Thoracic aorta (tissue), 2 donors: ENCODE results near the gene SUN5. TPM values are rescaled to one million over a fixed set of nuclear protein-coding genes. Genes with fewer than 3 reads are reported as not detected.

ENCODE experiments used
- ATAC-seq: fragments of 150-250 bp; one replicate; pipeline ENCODE4 v1.8.0; 2017; ENCODE audit warnings: low read depth; ENCODE audit not compliant: insufficient number of reproducible peaks, low FRiP score
- DNase-seq: peaks from one replicate; pipeline ENCODE4 v3.0.0-alpha.2; 2020; ENCODE audit warnings: low spot score
- H3K27ac ChIP-seq, 2 donors: fragments of 200-600 bp; sonication (generic); 1 replicate in 1 of 2; 2 replicates in 1 of 2; pipeline ENCODE4 v1.5.1; 2016; ENCODE audit warnings: mild to moderate bottlenecking in 2 of 2, moderate library complexity in 2 of 2
- H3K27me3 ChIP-seq: fragments of 200-600 bp; sonication (generic); replicated peaks from 2 replicates; pipeline ENCODE4 v1.6.0; 2016; ENCODE audit warnings: mild to moderate bottlenecking; ENCODE audit not compliant: insufficient read depth
- H3K36me3 ChIP-seq: fragments of 200-600 bp; sonication (generic); one replicate; pipeline ENCODE4 v1.5.1; 2016
- H3K4me1 ChIP-seq, 2 donors: fragments of 200-600 bp; sonication (generic); 1 replicate in 1 of 2; 2 replicates in 1 of 2; pipeline versions ENCODE4 v1.5.1 to v1.6.0; 2016; ENCODE audit warnings: low read depth in 2 of 2, mild to moderate bottlenecking in 1 of 2; ENCODE audit not compliant: control insufficient read depth in 1 of 2
- H3K4me3 ChIP-seq: fragments of 200-600 bp; sonication (generic); 2 replicates; pipeline ENCODE4 v1.5.1; 2016; ENCODE audit warnings: mild to moderate bottlenecking
- H3K9me3 ChIP-seq: fragments of 200-600 bp; sonication (generic); 2 replicates; pipeline ENCODE4 v1.5.1; 2016
- CTCF ChIP-seq: fragments of 200-600 bp; sonication (generic); IDR thresholded peaks from one replicate; pipeline ENCODE4 v1.5.1; 2019; ENCODE audit warnings: antibody characterized with exemption
- total RNA-seq, 2 donors: library from RNA; depleted of rRNA; stranded (reverse); fragments of >200 nt; gene quantifications; one replicate each; pipeline versions ENCODE4 v1.1.0 to v1.2.3, GENCODE V29; 2016

The SUN5 gene
- total RNA-seq, 2 donors from 2014 or later: not detected

DNA sequence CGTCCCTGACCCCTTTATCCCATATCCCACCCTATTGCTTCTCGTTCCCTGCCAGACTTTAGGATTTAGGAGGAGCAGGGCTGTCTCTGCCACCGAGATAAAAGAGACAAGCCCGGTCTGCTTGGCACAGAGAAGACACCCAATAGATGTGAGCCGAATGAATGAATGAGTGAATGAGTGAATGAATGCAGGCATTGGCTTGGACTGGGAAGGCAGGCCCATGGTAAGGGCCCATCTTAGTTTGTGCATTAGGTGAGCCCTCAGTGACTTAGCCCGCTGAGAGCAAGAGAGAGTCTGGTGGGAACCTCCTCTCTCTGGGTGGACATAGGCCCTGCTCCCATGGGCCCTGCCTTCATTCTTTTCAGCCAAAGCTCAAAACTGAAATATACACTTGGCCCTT is 26.3 kb upstream of the SUN5 start:
- Histone ChIP-seq H3K4me3 (no peak overlapping the region), H3K27ac (no peak overlapping the region), H3K9me3 (no peaks in the 10 kb centered on the region), H3K4me1 (no peaks in the 10 kb centered on the region), H3K36me3 (no peaks in the 10 kb centered on the region), H3K27me3 (no peaks in the 10 kb centered on the region)
- TF ChIP-seq CTCF: no peak
- ATAC-seq (no peak), DNase-seq (no peak)

- Histone ChIP-seq H3K27ac (no peak overlapping the region), H3K4me1 (no peaks in the 10 kb centered on the region), H3K9me3 (no peaks in the 10 kb centered on the region), H3K27me3 (no peaks in the 10 kb centered on the region), H3K4me3 (no peak overlapping the region), H3K36me3 (no peaks in the 10 kb centered on the region)
- ATAC-seq (no peak), DNase-seq (no peak)
- TF ChIP-seq CTCF: no peak
Measured at GRCh38 chr20:33030076-33030475, 25.8 kb upstream of the SUN5 start.

GRCh38 chr20:33028875-33029274 is 24.6 kb upstream of the SUN5 start:
- no peak overlapping the region for H3K27ac ChIP-seq

GRCh38 chr20:33027769-33028751 is 23.8 kb upstream of the SUN5 start:
- no peaks in the 10 kb centered on the region for H3K36me3 ChIP-seq
- ATAC-seq (no peak), DNase-seq (no peak)
- H3K9me3 ChIP-seq: no peaks in the 10 kb centered on the region
- no peak for TF ChIP-seq CTCF
- H3K4me1 ChIP-seq: no peaks in the 10 kb centered on the region
- no peaks in the 10 kb centered on the region for H3K27me3 ChIP-seq
- H3K4me3 ChIP-seq: no peak overlapping the region
- no peak overlapping the region for H3K27ac ChIP-seq

More at GRCh38 chr20:33028875-33029274, 24.6 kb upstream of the SUN5 start:
- Histone ChIP-seq H3K9me3 (no peaks in the 10 kb centered on the region), H3K27me3 (no peaks in the 10 kb centered on the region), H3K4me1 (no peaks in the 10 kb centered on the region), H3K4me3 (no peak overlapping the region), H3K36me3 (no peaks in the 10 kb centered on the region)
- ATAC-seq (no peak), DNase-seq (no peak)
- no peak for TF ChIP-seq CTCF

DNA sequence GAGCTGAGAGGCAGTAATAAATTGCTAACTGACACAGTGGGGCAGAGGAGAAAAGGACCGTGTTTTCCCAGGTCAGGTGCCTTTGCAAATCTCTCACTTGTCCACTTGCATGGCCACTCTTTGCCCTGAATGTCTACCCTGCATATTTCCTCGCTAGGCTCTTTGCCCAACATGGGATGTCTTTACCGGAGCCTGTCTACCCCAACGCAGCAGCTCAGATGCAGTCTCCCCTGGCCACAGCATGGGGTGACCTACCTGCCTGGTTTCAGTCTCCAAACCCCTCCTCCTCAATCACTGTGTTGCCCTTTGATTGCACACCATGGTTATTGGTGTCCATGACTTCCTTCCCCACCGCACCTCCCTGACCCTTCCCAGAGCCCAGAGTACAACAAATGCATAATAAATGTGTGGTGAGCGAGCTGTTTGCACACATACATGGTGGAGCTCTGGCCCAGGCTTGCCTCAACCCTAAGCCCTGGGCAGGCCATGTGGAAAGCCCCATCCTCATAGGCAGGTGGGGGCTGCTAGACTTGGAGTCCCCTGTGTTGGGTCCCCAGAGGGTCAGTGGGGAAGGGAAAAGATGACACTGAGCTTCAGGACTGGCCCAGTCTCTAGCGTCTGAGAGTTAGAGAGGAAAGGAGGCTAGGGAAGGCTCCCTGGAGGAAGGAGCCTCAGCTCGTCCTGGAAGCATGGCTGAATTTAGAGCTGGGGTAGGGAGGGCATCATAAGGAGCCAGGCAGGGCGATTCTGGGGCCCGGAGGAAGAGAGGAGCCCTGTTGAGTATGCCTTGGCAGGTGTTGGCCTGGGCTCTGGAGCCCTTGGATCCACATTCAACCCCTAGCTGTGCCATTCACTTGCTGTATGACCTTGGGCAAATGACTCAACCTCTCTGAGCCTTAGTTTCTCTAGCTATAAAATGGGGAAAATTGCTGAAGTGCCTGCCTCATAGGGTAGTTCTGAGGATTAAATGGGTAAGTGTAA is 22.8 kb upstream of the SUN5 start:
- H3K27me3 ChIP-seq: no peaks in the 10 kb centered on the region
- DNase-seq: no peak
- ATAC-seq: no peak
- no peaks in the 10 kb centered on the region for H3K4me1 ChIP-seq
- H3K36me3 ChIP-seq: no peaks in the 10 kb centered on the region
- no peaks in the 10 kb centered on the region for H3K9me3 ChIP-seq
- no peak for TF ChIP-seq CTCF
- no peak overlapping the region for H3K27ac ChIP-seq
- no peak overlapping the region for H3K4me3 ChIP-seq
